DOHH2 (cell line): ENCODE results near the gene RPS5.

Source experiments
- EZH2phosphoT487 ChIP-seq: fragments of 200-600 bp; sonication (generic); IDR thresholded peaks from 2 replicates; pipeline ENCODE4 v1.6.1; 2017; ENCODE audit warnings: borderline replicate concordance, mild to moderate bottlenecking, antibody characterized with exemption, low read length, moderate library complexity, mixed read lengths
- TF ChIP-seq, protein P1 (sequence below): fragments of 200-600 bp; sonication (generic); IDR thresholded peaks from one replicate; pipeline ENCODE4 v1.5.1; 2014; ENCODE audit warnings: antibody characterized with exemption, mild to moderate bottlenecking, low read depth, low read length; ENCODE audit not compliant: poor library complexity, severe bottlenecking

DNA sequence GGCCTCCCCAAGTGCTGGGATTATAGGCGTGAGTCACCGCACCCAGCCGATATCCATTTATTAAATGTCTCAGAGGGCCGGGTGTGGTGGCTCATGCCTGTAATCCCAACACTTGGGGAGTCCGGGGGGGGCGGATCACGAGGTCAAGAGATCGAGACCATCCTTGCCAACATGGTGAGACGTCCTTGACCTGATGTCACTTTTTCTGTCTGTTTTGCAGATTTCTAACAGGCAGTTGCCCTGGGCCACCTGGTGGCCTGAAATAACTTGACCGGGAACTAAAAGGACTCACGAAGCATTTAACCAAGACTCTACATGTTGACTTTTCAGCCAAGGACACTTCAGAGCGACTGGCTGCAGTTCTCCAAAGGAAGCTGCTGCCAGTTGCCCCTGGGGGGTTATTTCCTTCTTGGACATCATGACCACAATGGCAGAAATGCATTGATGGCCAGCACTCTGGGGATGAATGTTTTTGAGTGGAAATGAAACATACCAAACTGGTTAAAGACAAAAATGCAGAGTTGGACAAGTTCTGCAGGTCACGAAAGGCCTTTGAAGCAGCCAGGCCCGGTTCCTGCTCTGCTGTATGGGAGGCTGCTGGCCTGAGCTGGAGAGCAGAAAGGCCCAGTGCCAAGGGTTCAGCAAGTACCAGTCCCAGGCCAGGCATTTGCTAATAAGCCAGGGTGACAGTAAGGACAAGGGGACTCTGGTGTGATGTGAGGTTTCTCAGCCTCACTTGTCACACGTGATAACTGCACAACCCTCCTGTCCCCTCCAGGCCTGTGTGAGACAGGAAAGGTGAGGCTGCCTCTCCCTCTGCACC, 14.5 kb upstream of the RPS5 start:
- TF ChIP-seq, protein P1, sequence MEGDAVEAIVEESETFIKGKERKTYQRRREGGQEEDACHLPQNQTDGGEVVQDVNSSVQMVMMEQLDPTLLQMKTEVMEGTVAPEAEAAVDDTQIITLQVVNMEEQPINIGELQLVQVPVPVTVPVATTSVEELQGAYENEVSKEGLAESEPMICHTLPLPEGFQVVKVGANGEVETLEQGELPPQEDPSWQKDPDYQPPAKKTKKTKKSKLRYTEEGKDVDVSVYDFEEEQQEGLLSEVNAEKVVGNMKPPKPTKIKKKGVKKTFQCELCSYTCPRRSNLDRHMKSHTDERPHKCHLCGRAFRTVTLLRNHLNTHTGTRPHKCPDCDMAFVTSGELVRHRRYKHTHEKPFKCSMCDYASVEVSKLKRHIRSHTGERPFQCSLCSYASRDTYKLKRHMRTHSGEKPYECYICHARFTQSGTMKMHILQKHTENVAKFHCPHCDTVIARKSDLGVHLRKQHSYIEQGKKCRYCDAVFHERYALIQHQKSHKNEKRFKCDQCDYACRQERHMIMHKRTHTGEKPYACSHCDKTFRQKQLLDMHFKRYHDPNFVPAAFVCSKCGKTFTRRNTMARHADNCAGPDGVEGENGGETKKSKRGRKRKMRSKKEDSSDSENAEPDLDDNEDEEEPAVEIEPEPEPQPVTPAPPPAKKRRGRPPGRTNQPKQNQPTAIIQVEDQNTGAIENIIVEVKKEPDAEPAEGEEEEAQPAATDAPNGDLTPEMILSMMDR = no peak
- TF ChIP-seq EZH2phosphoT487 = no peak
